ENCODE data around the gene ART1.

The ART1 gene

DNA sequence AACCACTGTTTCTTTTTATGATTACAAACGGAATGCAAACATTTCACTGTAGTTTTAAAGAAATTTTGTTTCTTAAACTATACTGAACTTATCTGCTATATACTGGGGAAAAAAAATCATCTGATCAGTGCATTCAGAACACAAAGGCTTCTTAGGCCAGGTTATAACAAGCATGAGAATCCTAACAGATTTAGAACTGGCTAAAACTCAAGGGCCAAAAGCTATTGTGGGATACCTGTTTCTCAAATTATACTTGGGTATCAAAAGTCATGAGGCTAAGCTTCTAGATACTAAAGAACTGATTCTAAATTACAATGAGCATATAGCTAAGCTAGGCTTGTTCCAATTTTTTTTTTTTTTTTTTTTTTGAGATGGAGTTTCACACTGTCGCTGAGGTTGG lies 56.0 kb downstream of the ART1 start:
- DNase-seq (ENCODE audit: low read depth) = no peak
- TF ChIP-seq, protein P1, sequence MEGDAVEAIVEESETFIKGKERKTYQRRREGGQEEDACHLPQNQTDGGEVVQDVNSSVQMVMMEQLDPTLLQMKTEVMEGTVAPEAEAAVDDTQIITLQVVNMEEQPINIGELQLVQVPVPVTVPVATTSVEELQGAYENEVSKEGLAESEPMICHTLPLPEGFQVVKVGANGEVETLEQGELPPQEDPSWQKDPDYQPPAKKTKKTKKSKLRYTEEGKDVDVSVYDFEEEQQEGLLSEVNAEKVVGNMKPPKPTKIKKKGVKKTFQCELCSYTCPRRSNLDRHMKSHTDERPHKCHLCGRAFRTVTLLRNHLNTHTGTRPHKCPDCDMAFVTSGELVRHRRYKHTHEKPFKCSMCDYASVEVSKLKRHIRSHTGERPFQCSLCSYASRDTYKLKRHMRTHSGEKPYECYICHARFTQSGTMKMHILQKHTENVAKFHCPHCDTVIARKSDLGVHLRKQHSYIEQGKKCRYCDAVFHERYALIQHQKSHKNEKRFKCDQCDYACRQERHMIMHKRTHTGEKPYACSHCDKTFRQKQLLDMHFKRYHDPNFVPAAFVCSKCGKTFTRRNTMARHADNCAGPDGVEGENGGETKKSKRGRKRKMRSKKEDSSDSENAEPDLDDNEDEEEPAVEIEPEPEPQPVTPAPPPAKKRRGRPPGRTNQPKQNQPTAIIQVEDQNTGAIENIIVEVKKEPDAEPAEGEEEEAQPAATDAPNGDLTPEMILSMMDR (conservative IDR thresholded peaks at IDR 0.05; ENCODE audit: low read depth, low read length) = no peak
- no peak overlapping the region for H3K4me3 ChIP-seq (ENCODE audit: low read length)

GRCh38 chr11:3703383-3703782 lies 58.5 kb downstream of the ART1 start:
- TF ChIP-seq, protein P1 (conservative IDR thresholded peaks at IDR 0.05; ENCODE audit: low read depth, low read length) = no peak
- DNase-seq (ENCODE audit: low read depth) = no peak
- H3K4me3 ChIP-seq (ENCODE audit: low read length) = no peak overlapping the region

DNA sequence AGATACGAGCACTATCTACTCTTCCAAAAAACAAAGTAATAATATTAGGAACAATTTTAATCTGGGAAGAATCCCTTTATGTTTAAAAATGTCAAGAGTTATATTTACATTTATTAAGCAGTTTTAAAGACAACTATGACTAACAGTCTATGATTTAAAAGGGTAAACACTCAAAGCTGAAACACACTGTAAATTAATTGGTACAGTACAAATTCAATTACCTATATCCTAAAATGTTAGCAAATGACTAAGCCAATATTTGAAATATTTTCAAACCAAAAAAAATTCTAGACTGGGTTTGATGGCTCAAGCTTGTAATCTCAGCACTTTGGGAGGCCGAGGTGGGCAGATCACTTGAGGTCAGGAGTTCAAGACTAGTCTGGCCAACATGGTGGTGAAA lies 62.2 kb downstream of the ART1 start:
- TF ChIP-seq, protein P1 (conservative IDR thresholded peaks at IDR 0.05; ENCODE audit: low read depth, low read length) = no peak
- no peak for DNase-seq (ENCODE audit: low read depth)
- no peak overlapping the region for H3K4me3 ChIP-seq (ENCODE audit: low read length)

GRCh38 chr11:3709977-3710376 lies 65.0 kb downstream of the ART1 start:
- DNase-seq (ENCODE audit: low read depth) = no peak
- no peak overlapping the region for H3K4me3 ChIP-seq (ENCODE audit: low read length)
- TF ChIP-seq, protein P1 (conservative IDR thresholded peaks at IDR 0.05; ENCODE audit: low read depth, low read length) = no peak

DNA sequence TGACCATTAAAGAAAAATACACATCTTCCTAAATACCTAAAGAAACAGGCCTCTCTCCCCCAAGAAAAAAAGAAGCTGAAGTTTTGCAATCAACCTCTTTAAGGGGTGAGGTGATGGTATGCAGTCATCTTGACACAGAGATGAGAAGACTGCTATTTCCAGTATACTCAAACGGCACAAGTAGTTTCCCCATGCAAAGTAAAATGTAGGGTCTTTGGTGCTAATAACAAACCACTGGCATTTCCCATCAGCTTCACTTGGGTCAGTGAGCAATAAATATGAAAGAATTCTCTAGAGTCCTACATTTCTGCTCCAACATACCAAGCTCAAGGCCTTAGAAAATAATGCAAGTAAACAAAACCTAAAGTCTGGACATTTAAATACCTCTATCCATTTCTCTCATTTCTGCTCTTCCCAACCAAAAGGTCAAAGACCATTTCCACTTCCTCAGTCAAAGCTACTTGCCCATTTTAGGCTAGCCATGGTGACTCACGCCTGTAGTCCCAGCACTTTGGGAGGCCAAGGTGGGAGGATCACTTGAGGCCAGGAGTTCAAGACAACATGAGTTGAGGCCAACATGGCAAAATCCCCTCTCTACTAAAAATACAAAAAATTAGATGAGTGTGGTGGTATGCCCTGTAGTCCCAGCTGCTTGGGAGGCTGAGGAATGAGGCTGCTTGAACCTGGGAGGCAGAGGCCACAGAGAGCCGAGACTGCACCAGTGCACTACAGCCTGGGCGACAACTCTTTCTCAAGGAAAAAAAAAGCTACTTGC lies 65.7 kb downstream of the ART1 start:
- H3K4me3 ChIP-seq (ENCODE audit: low read length) = no peak overlapping the region
- no peak for DNase-seq (ENCODE audit: low read depth)
- TF ChIP-seq, protein P1 (conservative IDR thresholded peaks at IDR 0.05; ENCODE audit: low read depth, low read length) = no peak

GRCh38 chr11:3712274-3712673 lies 67.3 kb downstream of the ART1 start:
- H3K4me3 ChIP-seq (ENCODE audit: low read length) = no peak overlapping the region
- TF ChIP-seq, protein P1 (conservative IDR thresholded peaks at IDR 0.05; ENCODE audit: low read depth, low read length) = no peak
- no peak for DNase-seq (ENCODE audit: low read depth)
